ENCODE data around the gene REPS2. TPM values are rescaled to one million over a fixed set of nuclear protein-coding genes. Genes with fewer than 3 reads are reported as not detected.

REPS2 gene
- total RNA-seq, 4 donors from 2014 or later = 10.8 to 37.0 (median 17.5) TPM

GRCh38 chrX:17000751-17001150, 54.3 kb downstream of the REPS2 start:
- H3K9me3 ChIP-seq = no peaks in the 10 kb centered on the region
- H3K4me3 ChIP-seq = no peak overlapping the region
- in situ Hi-C loops (cut with MboI; ENCODE audit: low pct_ligation_motif_present in 1 of 4, low pct_unique_long_range_greater_than_20kb in 1 of 4, low sequenced_read_pairs in 3 of 4) (no loop called here), intact Hi-C loops (cut with DNase I; ENCODE audit: low total_unique reads) (no loop called here)
- no peak for DNase-seq
- H3K27ac ChIP-seq = no peak overlapping the region
- 79% methylated on average over 2 of the region's 2 CpGs; no CpG with 5 or more reads in 1 of the 2 donors for WGBS, 2 donors (ENCODE audit: low coverage in 1 of 2)
- TF ChIP-seq CTCF (IDR thresholded peaks at IDR 0.05) (no peak), EP300 (IDR thresholded peaks at IDR 0.05; ENCODE audit: low read depth) (no peak), POLR2AphosphoS5 (IDR thresholded peaks at IDR 0.05) (no peak), POLR2A (IDR thresholded peaks at IDR 0.05) (no peak)
- no peaks in the 10 kb centered on the region for H3K4me1 ChIP-seq
- H3K27me3 ChIP-seq = no peaks in the 10 kb centered on the region
- H3K36me3 ChIP-seq = no peaks in the 10 kb centered on the region

- 91% methylated on average over 3 of the region's 3 CpGs; no CpG with 5 or more reads in 1 of the 2 donors for WGBS, 2 donors (ENCODE audit: low coverage in 1 of 2)
- Histone ChIP-seq H3K27me3 (no peaks in the 10 kb centered on the region), H3K27ac (no peak overlapping the region), H3K36me3 (no peaks in the 10 kb centered on the region), H3K4me1 (peaks cover 0 to 3% (median 0%) of the 10 kb centered on the region in 4 donors), H3K9me3 (no peaks in the 10 kb centered on the region), H3K4me3 (no peak overlapping the region)
- no peak for DNase-seq
- intact Hi-C loops (cut with DNase I; ENCODE audit: low total_unique reads) (no loop called here), in situ Hi-C loops (cut with MboI; ENCODE audit: low pct_ligation_motif_present in 1 of 4, low pct_unique_long_range_greater_than_20kb in 1 of 4, low sequenced_read_pairs in 3 of 4) (no loop called here)
- TF ChIP-seq POLR2AphosphoS5 (IDR thresholded peaks at IDR 0.05) (no peak), EP300 (IDR thresholded peaks at IDR 0.05; ENCODE audit: low read depth) (no peak), POLR2A (IDR thresholded peaks at IDR 0.05) (no peak), CTCF (IDR thresholded peaks at IDR 0.05) (no peak)
Observed at GRCh38 chrX:17005712-17006368, 59.4 kb downstream of the REPS2 start.

- H3K4me1 ChIP-seq = peaks cover 0 to 3% (median 0%) of the 10 kb centered on the region in 4 donors
- no peak for DNase-seq
- in situ Hi-C loops (cut with MboI; ENCODE audit: low pct_ligation_motif_present in 1 of 4, low pct_unique_long_range_greater_than_20kb in 1 of 4, low sequenced_read_pairs in 3 of 4) = no loop called here
Observed at GRCh38 chrX:17007134-17007768, 60.8 kb downstream of the REPS2 start.

More at GRCh38 chrX:17007134-17007768, 60.8 kb downstream of the REPS2 start:
- no peaks in the 10 kb centered on the region for H3K9me3 ChIP-seq
- WGBS, 2 donors (ENCODE audit: low coverage in 1 of 2) = 63% methylated on average over 8 of the region's 8 CpGs; no CpG with 5 or more reads in 1 of the 2 donors
- intact Hi-C loops (cut with DNase I; ENCODE audit: low total_unique reads) = no loop called here
- H3K27me3 ChIP-seq = no peaks in the 10 kb centered on the region
- no peak overlapping the region for H3K4me3 ChIP-seq
- H3K27ac ChIP-seq = no peak overlapping the region
- no peak for TF ChIP-seq EP300 (IDR thresholded peaks at IDR 0.05; ENCODE audit: low read depth)
- TF ChIP-seq CTCF (IDR thresholded peaks at IDR 0.05) = peak in 1 of 5 experiments; percentile 31
- no peak for TF ChIP-seq POLR2AphosphoS5 (IDR thresholded peaks at IDR 0.05)
- no peaks in the 10 kb centered on the region for H3K36me3 ChIP-seq

All from transverse colon (tissue), 4 donors.